Loucy (cell line): Measurements from ENCODE around the gene WTAP.

Experiments
- CTCF ChIP-seq: fragments of 200-600 bp; sonication (generic); conservative IDR thresholded peaks from 2 replicates; pipeline ENCODE4 v1.5.1; 2014; ENCODE audit warnings: mild to moderate bottlenecking, antibody characterized with exemption, low read length
- EZH2phosphoT487 ChIP-seq: fragments of 200-600 bp; IDR thresholded peaks from 2 replicates; pipeline ENCODE4 v1.6.1; 2018; ENCODE audit warnings: antibody characterized with exemption, mild to moderate bottlenecking, moderate library complexity, borderline replicate concordance

- no peak for TF ChIP-seq CTCF
- no peak for TF ChIP-seq EZH2phosphoT487
Measured at GRCh38 chr6:159800141-159800865, 73.0 kb downstream of the WTAP start, which contains the start of gene PNLDC1.
